Fibroblast of gingiva (primary cell): ENCODE data around the gene HSD17B3.
"Not testable (repeated sequence)": the region's sequence is repeated elsewhere in the genome, so short reads cannot be mapped to it uniquely, and the experiment has no call there.

Source experiments
- DNase-seq: peaks from one replicate; pipeline ENCODE4 v3.0.0-alpha.2; 2011; ENCODE audit warnings: low read depth

Gene HSD17B3

DNA sequence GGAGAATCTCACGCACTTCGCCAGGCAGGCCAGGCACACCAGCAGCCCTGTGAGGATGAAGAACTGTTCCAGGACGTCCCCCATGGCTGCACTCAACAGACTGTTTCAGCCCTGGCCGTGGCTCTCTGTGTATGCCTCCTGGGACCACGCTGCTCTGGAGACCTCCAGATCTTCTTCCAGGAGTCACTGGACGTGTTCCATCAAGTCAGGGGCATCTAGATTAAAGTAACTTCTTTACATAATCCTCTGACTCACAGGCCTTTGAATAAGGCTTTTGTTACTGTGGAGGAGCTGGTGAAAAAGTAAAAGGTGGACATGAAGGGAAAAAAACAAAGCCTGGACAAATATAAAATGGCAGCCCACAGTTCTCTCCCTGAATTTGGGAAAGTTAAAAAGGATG, at the start of gene HSD17B3:
Gene HSD17B3, minus strand, starts transcription at position 156 of the 400 bp plus-strand sequence. Its CDS starts 72 bp downstream, at position 84.
- no peak for DNase-seq

DNA sequence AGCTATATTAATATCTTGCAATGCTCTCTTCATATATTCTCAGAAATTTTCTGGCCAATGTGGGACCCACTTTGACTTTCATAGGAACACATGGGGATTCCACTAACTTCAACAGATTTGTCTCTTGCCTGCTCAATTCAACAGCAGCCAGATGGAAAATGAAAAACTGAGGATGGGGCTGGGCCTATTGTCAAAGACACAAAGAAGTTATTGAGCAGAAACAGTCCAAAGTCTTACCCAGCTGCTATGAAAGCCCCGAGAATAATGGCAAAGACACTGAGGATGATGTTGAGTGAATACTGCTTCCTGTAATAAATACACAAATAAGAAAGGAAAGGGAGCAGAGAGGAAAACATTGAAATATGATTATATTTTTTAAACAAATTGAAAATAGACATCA, 48.9 kb upstream of the HSD17B3 start:
- no peak for DNase-seq

DNA sequence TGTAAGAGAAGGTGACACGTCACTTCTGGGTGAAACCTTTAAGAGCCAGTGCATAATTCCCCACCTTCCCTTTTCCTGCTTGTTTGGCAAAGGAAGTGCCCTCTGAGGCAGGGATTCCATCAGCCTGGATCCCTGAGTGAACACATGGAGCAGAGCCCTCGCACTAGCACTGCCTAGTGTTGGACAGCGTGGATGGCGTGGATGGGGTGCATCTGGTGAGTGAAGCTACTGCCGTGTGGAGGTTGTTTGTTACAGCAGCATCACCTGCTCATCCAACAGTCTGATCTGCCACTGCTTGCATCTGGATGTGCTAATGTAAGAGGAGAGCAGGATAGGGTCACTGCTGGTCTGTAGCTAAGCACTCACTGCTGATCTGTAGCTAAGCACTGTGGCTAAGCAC, 46.3 kb upstream of the HSD17B3 start:
- DNase-seq = no peak

GRCh38 chr9:96345551-96345950, 43.6 kb upstream of the HSD17B3 start:
- no peak for DNase-seq

GRCh38 chr9:96344458-96345180, 42.6 kb upstream of the HSD17B3 start:
- peak; percentile 91 for DNase-seq

GRCh38 chr9:96343515-96344360, 41.8 kb upstream of the HSD17B3 start:
- no peak for DNase-seq

DNA sequence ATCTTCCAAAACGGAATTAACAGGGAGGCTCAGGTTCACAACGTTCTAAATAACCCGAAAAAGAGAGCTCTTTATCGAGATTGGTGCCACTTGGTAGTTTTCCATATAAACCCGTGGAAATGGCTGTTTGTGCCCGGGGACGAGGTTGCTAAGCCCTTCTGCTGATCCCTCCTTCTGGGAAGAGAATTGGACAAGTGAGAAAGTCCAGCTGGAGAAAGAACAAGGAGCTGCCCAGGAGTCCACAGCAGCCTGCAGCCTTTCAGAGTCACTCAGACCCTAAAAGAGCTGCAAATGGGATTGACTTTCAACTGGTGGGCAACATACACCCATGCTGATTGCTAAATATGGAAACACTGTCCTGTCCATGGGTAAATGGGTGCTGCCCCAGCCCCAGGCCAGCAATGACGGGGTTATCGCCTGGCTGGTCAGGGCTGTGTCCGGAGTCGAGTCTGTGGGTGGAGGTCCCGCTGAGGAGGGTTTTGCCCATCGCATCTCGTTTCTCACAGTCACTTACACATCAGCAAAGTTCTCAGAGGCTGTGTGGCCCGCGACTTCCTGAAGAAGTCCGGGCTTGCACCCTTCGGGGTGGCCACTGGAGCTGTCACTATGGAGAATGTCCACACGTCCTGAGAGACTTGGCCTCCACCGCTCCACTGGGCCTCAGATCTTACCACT, 40.7 kb upstream of the HSD17B3 start:
- DNase-seq = no peak

DNA sequence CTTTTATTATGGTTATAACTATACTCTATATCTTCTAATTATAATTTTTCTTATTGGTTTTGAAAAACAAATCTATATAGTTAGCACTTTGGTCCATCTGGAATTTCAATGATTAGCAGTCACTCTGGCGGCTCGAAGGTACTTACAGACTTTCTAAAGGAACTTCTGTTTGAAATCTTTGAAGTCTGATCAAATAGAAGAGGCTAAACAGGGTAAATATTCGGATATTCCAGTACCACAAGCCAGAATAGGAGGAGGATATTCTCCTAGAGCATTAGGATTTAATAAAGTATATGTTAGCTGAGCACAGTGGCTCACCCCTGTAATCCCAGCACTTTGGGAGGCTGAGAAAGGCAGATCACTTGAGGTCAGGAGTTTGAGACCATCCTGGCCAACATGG, 38.7 kb upstream of the HSD17B3 start:
- DNase-seq = no peak

GRCh38 chr9:96338299-96338698, 36.3 kb upstream of the HSD17B3 start:
- no peak for DNase-seq

DNA sequence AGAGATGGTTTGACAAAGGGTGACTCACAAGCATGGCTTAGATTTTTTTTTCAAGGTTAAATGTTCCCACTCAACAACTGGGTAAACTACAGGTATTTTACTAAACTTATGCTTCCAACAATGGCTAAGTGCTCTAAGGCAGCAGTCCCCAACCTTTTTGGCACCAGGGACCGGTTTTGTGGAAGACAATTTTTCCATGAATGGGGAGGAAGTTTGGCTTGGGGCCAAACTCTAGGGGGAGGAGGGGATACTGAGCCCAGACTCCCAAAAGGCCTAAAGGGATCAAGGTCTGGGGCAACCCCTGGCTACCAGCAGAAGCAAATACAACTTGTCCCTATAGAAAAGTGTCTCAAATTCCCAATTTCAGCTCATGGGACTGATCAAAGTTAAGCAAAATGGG, 32.0 kb upstream of the HSD17B3 start:
- no peak for DNase-seq

- no peak for DNase-seq
These were observed 29.4 kb upstream of the HSD17B3 start for GRCh38 chr9:96331236-96331947.

DNA sequence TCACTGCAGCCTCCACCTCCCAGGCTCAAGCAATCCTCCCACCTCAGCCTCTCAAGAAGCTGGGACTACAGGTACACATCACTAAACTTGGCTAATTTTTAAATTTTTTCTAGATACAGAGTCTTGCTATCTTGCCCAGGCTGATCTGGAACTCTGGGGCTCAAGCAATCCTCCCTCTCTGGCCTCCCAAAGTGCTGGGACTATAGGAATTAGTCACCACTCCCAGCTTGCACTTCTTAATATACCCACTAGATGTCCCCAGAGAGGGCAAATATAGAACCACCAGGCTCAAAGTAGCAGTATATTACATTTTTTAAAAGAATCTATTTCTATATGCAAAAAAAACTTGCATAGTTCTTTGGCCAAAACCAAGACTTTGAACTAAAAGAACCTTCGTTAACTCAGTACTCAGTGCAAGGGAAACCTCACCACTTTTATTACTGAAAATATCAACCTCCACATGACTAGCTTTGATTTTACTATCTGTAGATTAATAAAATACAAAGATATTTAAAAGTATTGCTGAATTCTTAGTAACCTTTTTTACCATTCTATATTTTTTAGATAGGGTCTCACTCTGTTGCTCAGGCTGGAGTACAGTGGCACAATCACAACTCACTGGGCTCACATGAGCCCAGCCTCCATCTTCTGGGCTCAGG, 25.8 kb upstream of the HSD17B3 start:
- peak; percentile 36 for DNase-seq

GRCh38 chr9:96323169-96323568, 21.2 kb upstream of the HSD17B3 start:
- no peak for DNase-seq

- not testable (repeated sequence) for DNase-seq
These were observed 20.8 kb upstream of the HSD17B3 start for GRCh38 chr9:96322736-96323135.

GRCh38 chr9:96322210-96322609, 20.2 kb upstream of the HSD17B3 start:
- not testable (repeated sequence) for DNase-seq

DNA sequence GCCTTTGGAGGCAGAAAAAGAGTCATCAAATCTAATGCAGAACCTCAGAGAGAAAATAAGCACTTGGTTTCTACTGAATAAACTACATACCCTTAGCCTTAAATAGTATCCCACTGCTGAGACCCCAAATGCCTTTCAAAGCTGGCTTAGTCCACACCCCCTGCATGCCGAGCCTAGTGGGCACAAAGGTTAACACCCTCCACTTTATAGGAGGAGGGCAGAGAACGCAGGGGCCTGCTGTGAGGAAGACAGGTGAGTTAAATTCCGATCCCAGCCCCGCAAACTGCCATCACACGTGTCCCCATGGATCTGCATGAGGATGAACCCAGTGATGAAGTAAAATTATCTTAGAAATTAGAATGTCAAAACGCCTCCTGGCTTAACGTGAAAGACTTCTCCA, 19.5 kb upstream of the HSD17B3 start:
- DNase-seq = no peak

DNA sequence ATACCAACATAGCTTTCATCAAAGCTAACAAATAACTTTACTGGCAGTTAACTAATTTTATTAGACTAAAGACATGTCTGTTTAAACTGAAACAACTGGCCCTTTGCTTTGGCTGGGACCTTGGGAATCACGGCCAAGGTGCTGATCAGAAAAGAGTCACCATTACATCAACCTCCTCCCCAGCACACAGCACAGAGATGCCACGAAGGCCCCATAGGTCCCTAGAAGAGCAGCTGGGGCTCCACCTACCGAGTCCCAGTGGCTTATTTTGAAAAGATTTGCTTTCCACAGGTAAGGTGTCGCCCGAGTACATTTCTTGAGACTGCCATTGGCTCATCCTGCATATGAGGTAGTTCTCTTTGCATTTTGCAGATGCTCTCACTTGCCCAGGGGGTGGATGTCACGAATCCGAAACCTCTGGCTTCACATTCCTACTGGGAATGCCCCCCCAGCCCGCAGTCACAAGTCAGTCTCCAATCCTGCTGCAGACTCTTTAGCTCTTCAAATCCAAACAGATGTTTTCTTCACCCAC, 18.8 kb upstream of the HSD17B3 start:
- DNase-seq = no peak

DNA sequence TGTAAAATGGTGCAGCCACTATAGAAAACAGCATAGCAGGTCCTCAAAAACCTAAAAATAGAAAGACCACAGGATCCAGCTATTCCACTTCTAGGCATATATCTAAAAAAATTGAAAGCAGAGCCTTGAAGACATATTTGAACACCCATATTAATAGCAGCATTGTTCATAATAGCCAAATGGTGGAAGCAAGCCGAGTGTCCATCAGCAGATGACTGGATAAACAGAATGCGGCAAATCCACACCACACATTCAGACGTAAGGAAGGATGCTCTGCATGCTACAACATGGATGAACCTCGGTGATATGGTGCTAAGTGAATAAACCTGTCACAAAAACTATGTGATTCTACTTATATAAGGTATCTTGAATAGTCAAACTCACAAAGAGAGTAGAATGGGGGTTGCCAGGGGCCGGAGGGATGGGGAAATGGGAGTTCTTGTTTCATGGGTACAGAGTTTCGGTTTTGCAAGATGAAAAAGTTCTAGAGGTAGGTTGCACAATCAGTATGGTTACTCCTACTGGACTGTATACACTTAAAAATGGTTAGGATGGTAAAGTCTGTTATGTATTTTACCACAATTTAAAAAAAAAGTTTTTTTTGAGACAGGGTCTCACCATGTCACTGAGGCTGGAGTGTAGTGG, 17.1 kb upstream of the HSD17B3 start:
- DNase-seq = no peak

DNA sequence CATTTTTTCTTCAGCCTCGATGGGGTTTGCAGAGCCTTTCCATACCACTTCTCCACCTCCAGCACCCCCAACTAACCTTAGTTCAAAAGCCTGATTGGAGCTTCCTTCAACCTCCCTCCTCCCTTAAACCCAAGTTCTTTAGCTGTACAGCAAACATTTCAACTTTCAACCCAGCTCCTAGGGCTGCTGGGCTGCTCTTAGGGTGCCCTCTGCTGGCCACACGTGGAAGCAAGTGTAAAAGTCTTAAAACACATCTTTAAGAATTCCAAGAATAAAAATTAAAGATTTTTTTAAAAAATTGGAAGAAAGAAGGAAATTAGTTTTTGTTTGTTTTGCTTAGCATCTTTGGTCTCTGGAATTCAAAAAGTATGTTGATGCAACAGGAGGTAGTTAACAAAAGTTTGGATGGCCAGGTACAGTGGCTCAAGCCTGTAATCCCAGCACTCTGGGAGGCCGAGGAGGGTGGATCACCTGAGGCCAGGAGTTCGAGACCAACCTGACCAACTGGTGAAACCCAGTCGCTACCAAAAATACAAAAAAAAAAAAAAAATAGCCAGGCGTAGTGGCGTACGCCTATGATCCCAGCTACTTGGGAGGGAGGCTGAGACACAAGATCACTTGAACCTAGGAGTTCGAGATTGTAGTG, 15.5 kb upstream of the HSD17B3 start:
- DNase-seq = peak; percentile 63

DNA sequence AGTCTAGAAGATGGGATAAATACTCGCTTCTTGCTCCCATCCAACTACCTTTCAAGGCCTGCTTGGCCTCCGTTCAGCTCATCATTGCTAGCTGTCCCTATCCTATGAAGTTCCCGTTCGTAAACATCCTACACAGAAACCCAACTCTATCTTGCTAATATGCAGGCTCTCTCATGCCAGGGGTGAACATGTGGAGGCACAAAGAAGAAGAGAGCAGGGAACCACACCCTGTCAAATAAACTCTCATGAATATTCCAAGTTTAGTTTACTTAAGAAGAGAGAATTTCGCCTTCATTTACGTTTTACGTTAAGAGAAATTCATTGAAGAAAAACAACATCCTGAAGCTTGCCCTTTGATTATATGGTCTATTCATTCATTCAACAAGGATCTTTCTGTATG, 7.9 kb upstream of the HSD17B3 start:
- DNase-seq = no peak
